Skeletal muscle tissue (tissue), 4 donors: ENCODE results near the gene POLR1D. TPM values are rescaled to one million over a fixed set of nuclear protein-coding genes. Genes with fewer than 3 reads are reported as not detected.

Source experiments
- H3K27ac ChIP-seq: one replicate; pipeline ENCODE4 v1.7.0; 2013; ENCODE audit warnings: mild to moderate bottlenecking, low read depth, low read length, inconsistent platforms
- H3K27me3 ChIP-seq, 3 donors: one replicate each; pipeline ENCODE4 v1.7.0; 2013; ENCODE audit warnings: low read length in 3 of 3; ENCODE audit not compliant: control insufficient read depth in 3 of 3, insufficient read depth in 3 of 3
- H3K36me3 ChIP-seq, 3 donors: one replicate each; pipeline ENCODE4 v1.7.0; 2013; ENCODE audit warnings: low read length in 3 of 3; ENCODE audit not compliant: control insufficient read depth in 3 of 3, insufficient read depth in 3 of 3
- H3K4me1 ChIP-seq, 3 donors: one replicate each; pipeline ENCODE4 v1.7.0; 2013; ENCODE audit warnings: low read length in 3 of 3, mild to moderate bottlenecking in 3 of 3; ENCODE audit not compliant: control insufficient read depth in 3 of 3, insufficient read depth in 3 of 3
- H3K4me3 ChIP-seq, 3 donors: one replicate each; pipeline ENCODE4 v1.7.0; 2013; ENCODE audit warnings: low read length in 3 of 3
- H3K9ac ChIP-seq, 3 donors: one replicate each; pipeline ENCODE4 v1.7.0; 2013; ENCODE audit warnings: low read length in 3 of 3, mild to moderate bottlenecking in 3 of 3, moderate library complexity in 2 of 3, low read depth in 1 of 3
- H3K9me3 ChIP-seq, 3 donors: one replicate each; pipeline ENCODE4 v1.7.0; 2013; ENCODE audit warnings: low read length in 3 of 3; ENCODE audit not compliant: control insufficient read depth in 3 of 3
- total RNA-seq: library from RNA; depleted of rRNA; stranded (reverse); fragments of >200 nt; gene quantifications from one replicate; pipeline ENCODE4 v1.2.3, GENCODE V29; 2014
- donor health status: Osteomylitis.

The POLR1D gene
- total RNA-seq, 1 donor from 2014 or later: 69.9 TPM

DNA sequence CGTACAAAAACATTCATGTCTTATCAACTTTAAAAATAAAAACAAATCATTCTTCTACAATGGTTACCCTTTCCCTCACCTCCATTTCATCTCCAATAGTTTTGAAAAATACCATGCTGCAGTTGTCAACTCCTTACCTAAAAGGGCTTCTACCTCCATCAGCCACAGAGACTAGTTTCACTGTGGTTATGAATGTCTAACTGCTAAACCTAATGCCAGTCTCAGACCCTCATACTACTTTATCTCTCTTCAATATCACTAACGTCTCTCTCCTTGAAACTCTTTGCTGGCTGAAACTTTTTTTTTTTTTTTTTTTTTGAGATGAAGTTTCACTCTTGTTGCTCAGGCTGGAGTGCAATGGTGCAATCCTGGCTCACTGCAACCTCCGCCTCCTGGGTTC is 28.4 kb upstream of the POLR1D start:
- peaks cover 0 to 13% (median 6%) of the 10 kb centered on the region in 3 donors for H3K4me1 ChIP-seq
- no peaks in the 10 kb centered on the region for H3K9me3 ChIP-seq

DNA sequence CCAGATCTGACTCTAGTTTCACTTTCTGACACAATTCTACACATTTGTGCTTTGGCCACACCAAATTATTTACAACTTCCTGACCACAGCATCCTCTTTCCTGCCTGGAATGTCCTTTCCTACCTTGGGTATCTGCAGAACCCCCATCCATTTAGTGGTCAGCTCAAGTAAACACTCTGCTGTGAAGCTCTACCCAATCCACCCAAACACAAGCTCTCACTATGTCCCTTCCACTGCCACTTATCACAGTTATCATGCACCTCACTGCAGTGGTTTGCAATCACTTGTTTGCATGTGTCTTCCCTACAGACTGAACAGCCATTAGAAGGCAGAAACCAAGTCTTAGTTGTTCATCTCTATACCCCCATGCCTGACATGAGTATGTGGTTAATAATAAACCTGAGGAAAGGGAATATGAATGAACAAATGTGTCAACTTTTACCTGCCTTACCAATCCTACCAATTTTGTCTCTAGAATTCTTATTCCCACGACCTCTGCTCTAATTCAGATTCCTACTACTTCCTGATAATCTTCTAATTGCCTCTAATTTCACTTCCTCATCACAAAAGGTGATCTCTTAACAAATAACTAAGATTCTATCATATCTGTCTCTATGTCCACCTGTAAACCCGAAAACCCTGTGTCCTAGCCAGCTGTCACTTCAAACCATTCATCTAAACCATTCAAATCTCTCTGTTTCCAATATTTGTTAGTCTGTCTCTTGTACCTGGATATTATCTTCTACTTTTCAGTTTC is 26.5 kb upstream of the POLR1D start:
- H3K4me3 ChIP-seq: no peak overlapping the region
- H3K27me3 ChIP-seq: no peaks in the 10 kb centered on the region
- no peaks in the 10 kb centered on the region for H3K9me3 ChIP-seq
- H3K4me1 ChIP-seq: peaks cover 5 to 19% (median 11%) of the 10 kb centered on the region in 3 donors
- H3K36me3 ChIP-seq: no peaks in the 10 kb centered on the region
- H3K9ac ChIP-seq: no peak overlapping the region
- no peak overlapping the region for H3K27ac ChIP-seq

More for the DNA sequence above, 28.4 kb upstream of the POLR1D start:
- Histone ChIP-seq H3K27me3 (no peaks in the 10 kb centered on the region), H3K36me3 (no peaks in the 10 kb centered on the region), H3K27ac (no peak overlapping the region), H3K9ac (no peak overlapping the region), H3K4me3 (no peak overlapping the region)

DNA sequence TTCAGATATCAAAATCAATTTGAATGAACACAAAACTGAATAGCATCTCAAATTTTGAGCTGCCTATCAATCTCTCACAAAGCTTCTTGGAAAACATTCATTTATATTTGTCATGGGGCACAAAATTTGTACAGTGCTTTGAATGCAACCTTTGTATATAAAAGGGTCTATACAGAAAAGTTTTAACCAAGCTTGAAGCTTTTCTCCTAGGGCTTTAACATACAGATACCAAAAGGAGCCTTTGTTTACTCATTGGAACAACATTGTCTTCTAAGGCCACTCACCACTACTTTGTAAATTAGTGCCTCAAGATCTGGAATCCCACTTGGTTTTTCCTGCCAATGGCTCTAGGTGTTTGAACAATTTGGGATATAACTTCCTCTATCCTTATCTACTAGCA is 22.6 kb upstream of the POLR1D start:
- no peaks in the 10 kb centered on the region for H3K27me3 ChIP-seq
- no peak overlapping the region for H3K4me3 ChIP-seq
- peaks cover 11 to 24% (median 12%) of the 10 kb centered on the region in 3 donors for H3K4me1 ChIP-seq
- no peak overlapping the region for H3K9ac ChIP-seq
- H3K9me3 ChIP-seq: no peaks in the 10 kb centered on the region
- no peaks in the 10 kb centered on the region for H3K36me3 ChIP-seq
- no peak overlapping the region for H3K27ac ChIP-seq

DNA sequence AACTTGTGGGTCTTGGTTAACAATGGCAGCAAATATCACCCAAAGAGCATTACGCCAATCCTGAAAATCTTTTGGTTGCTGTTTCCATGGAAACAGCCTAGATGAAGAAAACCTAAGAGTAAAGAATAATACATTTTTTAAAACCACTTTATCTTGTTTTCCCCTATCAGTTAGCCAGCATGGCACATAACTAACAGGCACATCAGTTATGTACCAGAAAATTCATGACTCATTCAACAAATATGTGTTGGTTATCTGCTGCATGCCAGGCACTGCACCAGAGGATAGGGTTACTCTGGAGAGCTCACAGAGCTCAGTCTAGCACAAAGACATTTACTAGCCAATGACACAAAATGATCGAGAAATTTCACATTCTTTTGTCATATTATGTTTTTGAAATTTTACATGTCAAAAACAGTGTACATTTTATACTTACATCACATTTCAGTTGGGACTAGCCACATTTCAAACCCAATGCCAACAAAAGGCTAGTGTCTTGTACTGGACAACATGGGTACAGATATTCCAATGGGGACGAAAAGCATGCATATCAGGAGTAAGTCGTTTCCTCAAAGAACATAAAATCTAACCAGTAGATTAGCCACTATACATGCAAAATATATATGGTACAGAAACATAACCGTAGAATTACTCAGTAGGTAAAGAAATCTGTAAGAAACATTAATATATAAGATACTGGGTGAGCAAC is 21.7 kb upstream of the POLR1D start:
- H3K36me3 ChIP-seq: no peaks in the 10 kb centered on the region
- no peaks in the 10 kb centered on the region for H3K9me3 ChIP-seq
- no peak overlapping the region for H3K27ac ChIP-seq
- no peaks in the 10 kb centered on the region for H3K27me3 ChIP-seq
- no peak overlapping the region for H3K9ac ChIP-seq
- peaks cover 10 to 22% (median 11%) of the 10 kb centered on the region in 3 donors for H3K4me1 ChIP-seq
- H3K4me3 ChIP-seq: no peak overlapping the region

DNA sequence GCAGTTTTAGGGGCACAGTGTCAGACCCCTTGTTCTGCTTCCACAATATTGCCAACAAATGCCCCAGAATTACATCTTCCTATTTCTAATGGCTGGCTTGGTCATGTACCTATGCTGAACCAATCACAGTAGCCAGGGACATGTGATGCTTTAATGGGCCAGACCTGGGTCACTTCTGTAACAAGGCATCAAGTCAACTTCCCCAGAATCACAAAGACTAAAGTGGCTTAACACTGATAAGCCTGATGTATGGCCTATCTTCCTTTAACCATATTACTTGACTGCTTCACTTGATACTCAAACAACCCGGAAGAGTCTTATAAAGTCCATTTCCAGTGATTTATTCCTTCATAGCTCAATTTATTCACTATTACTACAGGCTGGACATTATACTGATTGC is 21.0 kb upstream of the POLR1D start:
- Histone ChIP-seq H3K9me3 (no peaks in the 10 kb centered on the region), H3K27ac (no peak overlapping the region), H3K4me3 (no peak overlapping the region), H3K27me3 (no peaks in the 10 kb centered on the region), H3K36me3 (no peaks in the 10 kb centered on the region), H3K4me1 (peaks cover 6 to 17% (median 11%) of the 10 kb centered on the region in 3 donors), H3K9ac (no peak overlapping the region)

DNA sequence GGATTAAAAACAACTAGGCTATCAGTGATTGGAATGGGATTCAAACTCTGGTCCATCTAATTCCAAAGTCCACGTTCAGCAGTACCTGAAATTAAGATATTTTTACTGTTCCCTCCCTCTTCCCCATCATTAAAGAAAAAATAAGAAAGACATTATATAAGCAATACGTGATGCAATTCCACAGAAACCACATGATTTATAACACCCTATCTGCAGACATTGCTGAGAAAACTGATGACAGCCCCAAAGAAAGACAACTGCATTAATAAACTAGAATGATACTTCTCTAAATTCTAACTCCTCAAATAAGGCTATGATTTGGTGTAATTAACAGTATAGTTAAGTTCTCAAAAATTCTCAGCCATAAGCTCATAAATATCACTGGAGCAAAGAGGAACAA is 20.5 kb upstream of the POLR1D start:
- Histone ChIP-seq H3K27me3 (no peaks in the 10 kb centered on the region), H3K27ac (no peak overlapping the region), H3K36me3 (no peaks in the 10 kb centered on the region), H3K9ac (no peak overlapping the region), H3K9me3 (no peaks in the 10 kb centered on the region), H3K4me3 (no peak overlapping the region), H3K4me1 (peaks cover 11 to 17% (median 11%) of the 10 kb centered on the region in 3 donors)

DNA sequence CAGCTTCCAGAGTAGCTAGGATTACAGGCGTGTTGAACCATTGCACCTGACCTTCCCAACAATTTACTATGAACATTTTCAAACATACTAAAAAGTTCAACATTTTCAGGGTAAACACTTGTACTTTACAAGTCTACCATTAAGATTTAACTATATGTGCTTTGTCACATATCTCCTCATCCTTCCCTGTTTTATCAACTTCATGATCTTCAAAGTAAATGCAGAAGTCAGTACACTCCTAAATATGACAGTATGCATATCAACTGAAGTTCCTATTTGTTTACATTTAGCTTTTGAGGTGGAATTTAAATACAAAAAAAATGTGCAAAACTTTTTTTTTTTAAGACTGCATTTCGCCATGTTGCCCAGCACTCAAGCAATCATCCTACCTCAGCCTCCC is 19.9 kb upstream of the POLR1D start:
- Histone ChIP-seq H3K27ac (no peak overlapping the region), H3K4me1 (peaks cover 13 to 21% (median 14%) of the 10 kb centered on the region in 3 donors), H3K9ac (no peak overlapping the region), H3K27me3 (no peaks in the 10 kb centered on the region), H3K36me3 (no peaks in the 10 kb centered on the region), H3K4me3 (no peak overlapping the region), H3K9me3 (no peaks in the 10 kb centered on the region)

DNA sequence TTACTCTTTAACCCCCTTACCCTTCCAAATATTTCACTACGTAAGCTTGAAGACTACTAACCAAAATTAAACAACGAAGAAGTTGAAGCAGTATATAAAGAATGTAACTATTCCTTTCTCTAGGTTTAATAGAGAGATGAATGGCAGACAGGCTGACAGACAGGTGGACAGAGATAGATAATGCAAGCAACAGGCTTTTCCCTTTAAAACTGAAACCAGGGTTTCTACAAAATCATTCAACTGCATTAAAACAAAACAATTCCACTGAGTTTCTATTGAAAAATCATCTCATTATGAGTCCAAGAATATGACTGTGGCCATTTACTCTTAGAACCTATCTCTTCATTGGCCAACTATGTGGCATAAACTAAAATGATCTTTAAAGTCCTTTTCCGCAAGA is 16.6 kb upstream of the POLR1D start:
- Histone ChIP-seq H3K9me3 (no peaks in the 10 kb centered on the region), H3K4me3 (no peak overlapping the region), H3K27me3 (no peaks in the 10 kb centered on the region), H3K36me3 (no peaks in the 10 kb centered on the region), H3K27ac (no peak overlapping the region), H3K9ac (no peak overlapping the region), H3K4me1 (peaks cover 12 to 22% (median 16%) of the 10 kb centered on the region in 3 donors)

DNA sequence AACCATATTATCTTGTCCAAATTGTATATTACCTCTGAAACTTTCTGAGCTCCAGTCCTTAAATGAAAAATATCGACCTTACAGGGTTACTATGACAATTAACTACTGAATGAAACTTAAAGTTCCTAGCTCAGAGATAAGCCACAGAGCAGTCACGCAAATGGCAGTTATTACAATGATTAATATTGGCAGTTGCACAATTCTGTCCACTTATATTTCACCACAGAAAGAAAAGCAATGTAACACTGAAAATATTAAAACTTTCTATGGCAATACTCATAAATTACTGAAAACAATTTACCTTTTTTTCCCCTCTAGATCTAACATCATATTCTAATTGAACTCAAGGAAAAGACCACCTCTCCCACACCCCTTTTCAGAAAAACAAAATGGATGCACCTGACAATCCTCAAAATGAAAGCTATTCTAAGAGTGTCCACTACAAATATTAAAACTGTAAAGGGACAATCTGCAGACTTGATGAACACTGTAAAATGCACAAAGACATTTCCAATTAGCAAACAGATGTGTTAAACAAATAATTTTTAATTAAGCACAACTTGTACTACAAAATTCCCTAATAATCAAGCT is 16.0 kb upstream of the POLR1D start:
- Histone ChIP-seq H3K9me3 (no peaks in the 10 kb centered on the region), H3K4me3 (no peak overlapping the region), H3K27me3 (no peaks in the 10 kb centered on the region), H3K9ac (no peak overlapping the region), H3K4me1 (peaks cover 6 to 20% (median 12%) of the 10 kb centered on the region in 3 donors), H3K27ac (no peak overlapping the region), H3K36me3 (no peaks in the 10 kb centered on the region)

DNA sequence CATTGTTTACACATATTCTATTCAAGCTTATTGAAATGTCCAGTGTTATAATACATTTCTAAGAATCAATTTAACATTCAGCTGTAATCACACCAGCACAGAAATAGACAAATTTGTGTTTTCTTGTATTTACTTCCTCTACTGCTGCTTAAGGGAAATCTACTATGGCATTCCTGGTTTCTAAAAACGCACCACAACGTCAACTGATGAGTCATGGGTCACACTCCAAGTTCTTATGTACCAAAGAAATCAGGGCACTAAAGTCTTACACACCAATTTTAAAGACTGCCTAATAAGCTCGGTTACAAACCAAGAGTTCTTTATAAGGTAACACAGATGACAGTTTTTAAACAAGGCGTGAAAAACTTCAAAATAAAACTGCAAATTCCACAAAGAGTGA is 14.6 kb upstream of the POLR1D start:
- Histone ChIP-seq H3K9me3 (no peaks in the 10 kb centered on the region), H3K36me3 (no peaks in the 10 kb centered on the region), H3K4me1 (peaks cover 6 to 20% (median 10%) of the 10 kb centered on the region in 3 donors), H3K9ac (peak overlapping the region; percentile 34 to 52 (median 42)), H3K4me3 (peak overlapping the region in 2 of 3 donors; percentile 6 to 23), H3K27ac (peak overlapping the region; percentile 64), H3K27me3 (no peaks in the 10 kb centered on the region)
